GM12875 (cell line): ENCODE results near the gene ABCC1.

Experiments
- H3K4me3 ChIP-seq: one replicate; pipeline ENCODE4 v1.5.1; 2011; ENCODE audit warnings: low read depth, low read length, control low read depth
- CTCF ChIP-seq: IDR thresholded peaks from 2 replicates; pipeline ENCODE4 v1.5.1; 2011; ENCODE audit warnings: low read depth, mild to moderate bottlenecking, control low read depth, inconsistent platforms, low read length, moderate library complexity, borderline replicate concordance; ENCODE audit not compliant: insufficient read depth

ABCC1 gene

GRCh38 chr16:16013812-16014211, 64.4 kb downstream of the ABCC1 start:
- H3K4me3 ChIP-seq = no peak overlapping the region
- no peak for TF ChIP-seq CTCF

- H3K4me3 ChIP-seq = no peak overlapping the region
- no peak for TF ChIP-seq CTCF
Measured at GRCh38 chr16:16014329-16015224, 65.2 kb downstream of the ABCC1 start.

- TF ChIP-seq CTCF = no peak
- no peak overlapping the region for H3K4me3 ChIP-seq
Measured at GRCh38 chr16:16015849-16016248, 66.4 kb downstream of the ABCC1 start.

GRCh38 chr16:16016388-16016964, 67.1 kb downstream of the ABCC1 start:
- TF ChIP-seq CTCF = no peak

GRCh38 chr16:16017812-16018211, 68.4 kb downstream of the ABCC1 start:
- H3K4me3 ChIP-seq = no peak overlapping the region
- TF ChIP-seq CTCF = no peak

More at GRCh38 chr16:16016388-16016964, 67.1 kb downstream of the ABCC1 start:
- no peak overlapping the region for H3K4me3 ChIP-seq

GRCh38 chr16:16018705-16019104, 69.3 kb downstream of the ABCC1 start:
- no peak overlapping the region for H3K4me3 ChIP-seq
- no peak for TF ChIP-seq CTCF

GRCh38 chr16:16019488-16019887, 70.1 kb downstream of the ABCC1 start:
- H3K4me3 ChIP-seq = no peak overlapping the region

More at GRCh38 chr16:16019488-16019887, 70.1 kb downstream of the ABCC1 start:
- no peak for TF ChIP-seq CTCF
